HepG2 (cell line): ENCODE measurements around the gene ZNF189. TPM values are rescaled to one million over a fixed set of nuclear protein-coding genes. Genes with fewer than 3 reads are reported as not detected.

Source experiments
- ADNP ChIP-seq: sonication (generic); formaldehyde crosslinking; IDR thresholded peaks from 2 replicates; pipeline ENCODE4 v1.4.0; 2020; ENCODE audit warnings: missing genetic modification reagents
- ARID5B ChIP-seq: IDR thresholded peaks from 2 replicates; pipeline ENCODE4 v1.4.0; 2020; ENCODE audit warnings: mild to moderate bottlenecking, missing genetic modification reagents
- DBP ChIP-seq: sonication (generic); formaldehyde crosslinking; IDR thresholded peaks from 2 replicates; pipeline ENCODE4 v1.4.0; 2020; ENCODE audit warnings: missing genetic modification reagents; ENCODE audit errors: not compliant biosample characterization
- SNAPC4 ChIP-seq: sonication (generic); formaldehyde crosslinking; IDR thresholded peaks from 2 replicates; pipeline ENCODE4 v1.4.0; 2020; ENCODE audit warnings: mild to moderate bottlenecking, missing genetic modification reagents
- ZBTB2 ChIP-seq: sonication (generic); formaldehyde crosslinking; IDR thresholded peaks from 2 replicates; pipeline ENCODE4 v1.8.0; 2022; ENCODE audit warnings: low read depth, missing genetic modification reagents
- ZNF280B ChIP-seq: sonication (generic); formaldehyde crosslinking; IDR thresholded peaks from 2 replicates; pipeline ENCODE4 v1.5.0; 2020; ENCODE audit warnings: missing genetic modification reagents, mild to moderate bottlenecking, borderline replicate concordance
- ZNF446 ChIP-seq: sonication (generic); formaldehyde crosslinking; IDR thresholded peaks from 2 replicates; pipeline ENCODE4 v1.5.0; 2020; ENCODE audit warnings: mild to moderate bottlenecking, missing genetic modification reagents
- ZNF687 ChIP-seq: sonication (generic); formaldehyde crosslinking; IDR thresholded peaks from 2 replicates; pipeline ENCODE4 v1.5.1; 2020; ENCODE audit warnings: mild to moderate bottlenecking, missing genetic modification reagents, moderate library complexity
- ZNF776 ChIP-seq: sonication (generic); formaldehyde crosslinking; IDR thresholded peaks from 2 replicates; pipeline ENCODE4 v1.4.0; 2020; ENCODE audit warnings: mild to moderate bottlenecking, missing genetic modification reagents
- polyA plus RNA-seq, 8 experiments: library from polyadenylated mRNA; depleted of rRNA in 3 of 8; stranded (reverse) in 7 of 8; unstranded in 1 of 8; fragments of >200 nt; fragmentation: Illumina TruSeq in 4 of 8; extraction: Trizol in 4 of 8; gene quantifications; 2 replicates each; pipeline versions ENCODE4 v1.2.1 to v1.2.3, GENCODE V29; 2011 to 2016; ENCODE audit warnings: low read depth in 4 of 8, missing spikeins in 1 of 8, mixed read lengths in 1 of 8; ENCODE audit not compliant: insufficient read depth in 1 of 8
- total RNA-seq, 5 experiments: library from RNA; depleted of rRNA; stranded (reverse); fragments of >200 nt; fragmentation: Illumina TruSeq; extraction: Trizol; gene quantifications; 2 replicates each; pipeline ENCODE4 v1.2.3, GENCODE V29; 2016; ENCODE audit warnings: low read depth in 1 of 5

Gene ZNF189
- total and polyA plus RNA-seq, 2 of the 13 experiments (the other 11 are each of a cell fraction or from before 2014, with no cell fraction given) = 8.4 to 50.0 TPM

- peak; percentile 98 for TF ChIP-seq ARID5B (CRISPR knock-in tag)
- TF ChIP-seq DBP (CRISPR knock-in tag) = no peak
- no peak for TF ChIP-seq ZNF687 (CRISPR knock-in tag)
- no peak for TF ChIP-seq ZNF280B (CRISPR knock-in tag)
- no peak for TF ChIP-seq ZNF446
- no peak for TF ChIP-seq ZBTB2 (CRISPR knock-in tag)
- no peak for TF ChIP-seq SNAPC4 (CRISPR knock-in tag)
- TF ChIP-seq ADNP (CRISPR knock-in tag) = no peak
- TF ChIP-seq ZNF776 (CRISPR knock-in tag) = no peak
Measured at GRCh38 chr9:101433229-101433628, 34.6 kb downstream of the ZNF189 start (continued).
